Measurements from ENCODE around the gene SLC2A4.

Gene SLC2A4

DNA sequence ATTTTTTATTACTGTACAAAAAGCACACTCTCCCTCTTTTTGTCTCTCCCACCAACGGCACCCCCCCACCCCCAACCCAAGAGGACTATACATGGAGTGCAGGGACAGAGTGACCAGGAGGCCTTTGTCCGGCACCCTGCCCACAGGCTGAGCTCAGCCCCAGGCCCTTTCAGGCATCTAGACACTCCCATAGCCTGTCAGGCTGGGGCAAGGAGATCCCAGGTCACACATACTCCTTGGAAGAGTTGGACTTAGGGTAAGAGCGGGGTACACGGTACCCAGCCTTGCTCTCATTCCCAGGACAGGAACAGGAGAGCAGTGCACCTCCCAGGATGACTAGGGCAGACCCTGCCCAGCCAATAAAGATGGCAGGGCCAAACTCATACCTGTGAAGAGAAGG lies 21.4 kb upstream of the SLC2A4 start:
- Histone ChIP-seq H3K4me2 (ENCODE audit: insufficient read depth, low read length) (no peak overlapping the region), H3K9ac (ENCODE audit: low read depth, low read length) (no peak overlapping the region), H3K79me2 (ENCODE audit: insufficient read depth, low read length) (no peaks in the 10 kb centered on the region)

DNA sequence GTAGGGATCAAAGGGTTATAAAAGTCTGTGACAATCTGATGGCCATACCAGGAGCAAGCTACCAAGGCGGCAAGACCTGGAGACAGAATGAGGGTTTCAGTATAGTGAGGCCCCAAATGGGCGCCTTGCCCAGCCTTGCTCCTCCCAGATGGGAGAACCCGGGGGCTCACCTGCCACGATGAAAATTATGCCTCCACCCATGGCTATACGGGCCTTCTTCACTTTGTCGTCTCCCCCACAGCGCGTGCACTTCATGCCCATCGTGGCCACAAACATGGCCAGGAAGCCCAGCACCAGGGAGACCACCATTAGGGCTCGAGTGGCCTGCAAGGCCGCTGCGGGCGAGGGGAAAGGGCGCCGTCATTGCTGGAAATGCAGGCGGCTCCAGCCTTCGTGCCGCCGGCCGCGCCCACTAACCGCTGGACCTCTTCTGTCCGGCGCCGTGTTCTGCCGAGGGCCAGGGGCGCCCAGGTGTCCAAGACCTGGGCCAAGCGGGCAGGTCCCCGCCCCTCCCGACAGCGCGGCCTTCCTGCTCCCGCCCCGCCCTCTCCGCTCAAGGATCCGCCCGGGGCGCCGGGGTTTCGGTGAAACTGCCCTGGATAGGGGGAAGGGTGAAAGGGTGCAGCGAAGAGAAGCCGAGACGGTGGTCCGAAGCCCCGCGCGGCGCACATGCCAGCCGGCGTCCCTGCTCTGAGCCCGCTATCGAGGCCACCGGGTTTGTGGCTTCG lies 20.7 kb upstream of the SLC2A4 start:
- Histone ChIP-seq H3K36me3 (ENCODE audit: insufficient read depth, low read length) (peaks cover 32% of the 10 kb centered on the region), H3K9me3 (ENCODE audit: insufficient read depth, low read length, severe bottlenecking) (no peaks in the 10 kb centered on the region), H3K27ac (ENCODE audit: low read length) (no peak overlapping the region), H3K9ac (ENCODE audit: low read depth, low read length) (no peak overlapping the region), H3K27me3 (ENCODE audit: insufficient read depth, low read length, poor library complexity) (no peaks in the 10 kb centered on the region), H3K4me1 (ENCODE audit: insufficient read depth, low read length) (peaks cover 3% of the 10 kb centered on the region; the same call in 1 of the 2 replicates), H4K20me1 (ENCODE audit: insufficient read depth, low read length) (no peaks in the 10 kb centered on the region), H3K4me3 (ENCODE audit: low read depth in 1 of 2, low read length in 2 of 2) (no peak overlapping the region), H2AFZ (ENCODE audit: low read depth, low read length) (no peak overlapping the region), H3K4me2 (ENCODE audit: insufficient read depth, low read length) (no peak overlapping the region), H3K79me2 (ENCODE audit: insufficient read depth, low read length) (no peaks in the 10 kb centered on the region)
- ATAC-seq (ENCODE audit: insufficient read depth, low read depth): 0 out of 3 replicates have a peak, but pooled peaks have one; percentile 18
- no peak for DNase-seq
- TF ChIP-seq EZH2 (IDR thresholded peaks at IDR 0.05; ENCODE audit: borderline replicate concordance, low read depth, low read length, severe bottlenecking) (no peak), CTCF (IDR thresholded peaks at IDR 0.05; ENCODE audit: borderline replicate concordance, extremely low read depth, low read length, poor library complexity, severe bottlenecking) (no peak)

More for the DNA sequence above, 21.4 kb upstream of the SLC2A4 start:
- no peaks in the 10 kb centered on the region for H4K20me1 ChIP-seq (ENCODE audit: insufficient read depth, low read length)
- DNase-seq (no peak), ATAC-seq (ENCODE audit: insufficient read depth, low read depth) (peak; percentile 20; the same call in 1 of the 3 replicates)
- no peak for TF ChIP-seq CTCF (IDR thresholded peaks at IDR 0.05; ENCODE audit: borderline replicate concordance, extremely low read depth, low read length, poor library complexity, severe bottlenecking)
- TF ChIP-seq EZH2 (IDR thresholded peaks at IDR 0.05; ENCODE audit: borderline replicate concordance, low read depth, low read length, severe bottlenecking): no peak
- no peak overlapping the region for H3K27ac ChIP-seq (ENCODE audit: low read length)
- no peak overlapping the region for H3K4me3 ChIP-seq (ENCODE audit: low read depth in 1 of 2, low read length in 2 of 2)
- no peaks in the 10 kb centered on the region for H3K9me3 ChIP-seq (ENCODE audit: insufficient read depth, low read length, severe bottlenecking)
- H3K4me1 ChIP-seq (ENCODE audit: insufficient read depth, low read length): peaks cover 3% of the 10 kb centered on the region; the same call in 1 of the 2 replicates
- no peaks in the 10 kb centered on the region for H3K27me3 ChIP-seq (ENCODE audit: insufficient read depth, low read length, poor library complexity)
- H3K36me3 ChIP-seq (ENCODE audit: insufficient read depth, low read length): peaks cover 37% of the 10 kb centered on the region
- no peak overlapping the region for H2AFZ ChIP-seq (ENCODE audit: low read depth, low read length)

DNA sequence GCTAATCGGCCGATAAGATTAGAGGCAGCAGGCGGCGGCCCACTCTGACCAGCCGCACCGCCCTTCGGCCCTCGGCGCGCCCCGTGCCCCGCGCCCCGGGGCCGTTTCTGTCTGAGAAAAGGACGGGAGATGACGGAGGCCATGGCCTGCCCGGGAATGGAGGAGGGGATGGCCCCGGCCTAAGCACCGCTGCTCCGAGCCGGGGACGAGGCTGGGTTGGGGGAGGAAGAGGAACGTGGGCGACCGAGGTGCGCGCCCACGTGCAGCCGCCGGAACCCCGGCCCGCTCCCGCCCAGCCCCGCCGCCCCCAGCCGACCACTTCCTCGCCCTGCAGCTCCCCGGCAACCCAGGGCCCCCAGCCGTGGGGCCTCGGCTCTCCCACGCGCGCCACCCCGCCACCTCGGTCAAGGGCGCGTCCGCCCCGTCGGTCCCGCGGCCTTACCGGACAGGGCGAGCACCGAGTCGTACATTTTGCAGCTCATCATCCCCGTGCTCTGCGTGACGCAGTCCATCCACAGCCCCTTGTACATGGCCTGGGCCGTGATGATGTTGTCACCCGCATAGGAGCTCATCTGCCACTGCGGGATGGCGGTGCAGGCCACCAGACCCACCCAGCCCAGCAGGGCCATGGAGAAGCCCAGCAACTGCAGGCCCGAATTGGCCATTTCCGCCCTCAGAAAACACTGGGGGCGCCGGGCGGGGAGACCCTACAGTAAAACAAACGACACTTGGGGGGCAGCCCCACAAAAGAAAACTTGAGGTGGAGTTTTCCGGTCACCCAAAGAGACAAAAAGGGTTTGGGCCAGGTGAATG lies 19.9 kb upstream of the SLC2A4 start:
- Histone ChIP-seq H3K4me2 (ENCODE audit: insufficient read depth, low read length) (no peak overlapping the region), H3K4me3 (ENCODE audit: low read depth in 1 of 2, low read length in 2 of 2) (no peak overlapping the region), H3K36me3 (ENCODE audit: insufficient read depth, low read length) (peaks cover 24% of the 10 kb centered on the region), H4K20me1 (ENCODE audit: insufficient read depth, low read length) (no peaks in the 10 kb centered on the region), H3K9ac (ENCODE audit: low read depth, low read length) (no peak overlapping the region), H3K4me1 (ENCODE audit: insufficient read depth, low read length) (peaks cover 3% of the 10 kb centered on the region; the same call in 1 of the 2 replicates), H3K79me2 (ENCODE audit: insufficient read depth, low read length) (no peaks in the 10 kb centered on the region), H3K9me3 (ENCODE audit: insufficient read depth, low read length, severe bottlenecking) (no peaks in the 10 kb centered on the region), H3K27ac (ENCODE audit: low read length) (no peak overlapping the region), H3K27me3 (ENCODE audit: insufficient read depth, low read length, poor library complexity) (no peaks in the 10 kb centered on the region), H2AFZ (ENCODE audit: low read depth, low read length) (no peak overlapping the region)
- DNase-seq (no peak), ATAC-seq (ENCODE audit: insufficient read depth, low read depth) (0 out of 3 replicates have a peak, but pooled peaks have one; percentile 27)
- no peak for TF ChIP-seq CTCF (IDR thresholded peaks at IDR 0.05; ENCODE audit: borderline replicate concordance, extremely low read depth, low read length, poor library complexity, severe bottlenecking)
- TF ChIP-seq EZH2 (IDR thresholded peaks at IDR 0.05; ENCODE audit: borderline replicate concordance, low read depth, low read length, severe bottlenecking): no peak
